Hepatocyte (in vitro differentiated cells): ENCODE measurements around the gene TRIP12.

Source experiments
- CTCF ChIP-seq: fragments of 200-600 bp; sonication (generic); IDR thresholded peaks from 2 replicates; pipeline ENCODE4 v1.5.1; 2016; ENCODE audit warnings: antibody characterized with exemption, mild to moderate bottlenecking; ENCODE audit not compliant: poor library complexity
- EZH2 ChIP-seq: fragments of 200-600 bp; sonication (generic); IDR thresholded peaks from 2 replicates; pipeline ENCODE4 v1.6.1; 2016; ENCODE audit warnings: antibody characterized with exemption, mild to moderate bottlenecking, borderline replicate concordance
- EZH2phosphoT487 ChIP-seq: fragments of 200-600 bp; sonication (generic); IDR thresholded peaks from one replicate; pipeline ENCODE4 v1.6.1; 2018; ENCODE audit warnings: antibody characterized with exemption, mild to moderate bottlenecking, low read depth, moderate library complexity; ENCODE audit not compliant: unreplicated experiment, severe bottlenecking

- no peak for TF ChIP-seq CTCF
- TF ChIP-seq EZH2phosphoT487: no peak
- no peak for TF ChIP-seq EZH2
Observed at GRCh38 chr2:229901819-229902218, 20.0 kb downstream of the TRIP12 start.
